ENCODE results near the gene CD300A.
"Not testable (repeated sequence)": the region's sequence is repeated elsewhere in the genome, so short reads cannot be mapped to it uniquely, and the experiment has no call there.

Gene CD300A

GRCh38 chr17:74485841-74486240, 19.4 kb downstream of the CD300A start:
- no peak overlapping the region for H3K4me3 ChIP-seq (ENCODE audit: low read depth, low read length)
- TF ChIP-seq MYC (IDR thresholded peaks at IDR 0.05; ENCODE audit: low read depth, low read length): no peak
- TF ChIP-seq MAX (IDR thresholded peaks at IDR 0.05; ENCODE audit: low read depth, low read length): no peak
- no peak for TF ChIP-seq CTCF (IDR thresholded peaks at IDR 0.05; ENCODE audit: low read depth, low read length)
- no peak for TF ChIP-seq POLR2A (IDR thresholded peaks at IDR 0.05; ENCODE audit: extremely low read depth, insufficient read length)
- DNase-seq (ENCODE audit: low read depth): no peak

GRCh38 chr17:74488276-74488675, 21.8 kb downstream of the CD300A start:
- DNase-seq (ENCODE audit: low read depth); H3K4me3 ChIP-seq (ENCODE audit: low read depth, low read length): not testable (repeated sequence)

GRCh38 chr17:74490716-74491115, 24.3 kb downstream of the CD300A start:
- H3K4me3 ChIP-seq (ENCODE audit: low read depth, low read length): no peak overlapping the region
- TF ChIP-seq POLR2A (IDR thresholded peaks at IDR 0.05; ENCODE audit: extremely low read depth, insufficient read length) (no peak), MAX (IDR thresholded peaks at IDR 0.05; ENCODE audit: low read depth, low read length) (no peak), CTCF (IDR thresholded peaks at IDR 0.05; ENCODE audit: low read depth, low read length) (no peak), MYC (IDR thresholded peaks at IDR 0.05; ENCODE audit: low read depth, low read length) (no peak)
- DNase-seq (ENCODE audit: low read depth): no peak

GRCh38 chr17:74491626-74492025, 25.2 kb downstream of the CD300A start:
- TF ChIP-seq MYC (IDR thresholded peaks at IDR 0.05; ENCODE audit: low read depth, low read length) (no peak), CTCF (IDR thresholded peaks at IDR 0.05; ENCODE audit: low read depth, low read length) (no peak), POLR2A (IDR thresholded peaks at IDR 0.05; ENCODE audit: extremely low read depth, insufficient read length) (no peak), MAX (IDR thresholded peaks at IDR 0.05; ENCODE audit: low read depth, low read length) (no peak)
- peak; percentile 44 for DNase-seq (ENCODE audit: low read depth)
- H3K4me3 ChIP-seq (ENCODE audit: low read depth, low read length): no peak overlapping the region

- TF ChIP-seq MYC (IDR thresholded peaks at IDR 0.05; ENCODE audit: low read depth, low read length) (0 out of 2 replicates have a peak, but pooled peaks have one; percentile 19), POLR2A (IDR thresholded peaks at IDR 0.05; ENCODE audit: extremely low read depth, insufficient read length) (no peak), CTCF (IDR thresholded peaks at IDR 0.05; ENCODE audit: low read depth, low read length) (peak; percentile 91), MAX (IDR thresholded peaks at IDR 0.05; ENCODE audit: low read depth, low read length) (peak; percentile 77)
- H3K4me3 ChIP-seq (ENCODE audit: low read depth, low read length): no peak overlapping the region
- DNase-seq (ENCODE audit: low read depth): peak; percentile 75
Measured at GRCh38 chr17:74493331-74493833, 26.9 kb downstream of the CD300A start.

GRCh38 chr17:74497471-74497870, 31.0 kb downstream of the CD300A start:
- no peak overlapping the region for H3K4me3 ChIP-seq (ENCODE audit: low read depth, low read length)
- no peak for TF ChIP-seq CTCF (IDR thresholded peaks at IDR 0.05; ENCODE audit: low read depth, low read length)
- no peak for TF ChIP-seq MAX (IDR thresholded peaks at IDR 0.05; ENCODE audit: low read depth, low read length)
- TF ChIP-seq MYC (IDR thresholded peaks at IDR 0.05; ENCODE audit: low read depth, low read length): no peak
- no peak for TF ChIP-seq POLR2A (IDR thresholded peaks at IDR 0.05; ENCODE audit: extremely low read depth, insufficient read length)
- peak; percentile 33 for DNase-seq (ENCODE audit: low read depth)

Data from NB4 (cell line).